Type B pancreatic cell (in vitro differentiated cells): ENCODE results near the gene KRT78. TPM values are rescaled to one million over a fixed set of nuclear protein-coding genes. Genes with fewer than 3 reads are reported as not detected.

Experiments used
- DNase-seq: peaks from one replicate; pipeline ENCODE4 v3.0.0; 2021; ENCODE audit warnings: mixed read lengths; ENCODE audit not compliant: unreplicated experiment; ENCODE audit errors: extremely low spot score
- H3K27ac Mint-ChIP-seq: 2 replicates; pipeline ENCODE4 v1.8.0; 2021; ENCODE audit warnings: mild to moderate bottlenecking, mixed read lengths
- H3K27me3 Mint-ChIP-seq: 2 replicates; pipeline ENCODE4 v1.8.0; 2021; ENCODE audit warnings: mixed read lengths
- H3K36me3 Mint-ChIP-seq: 2 replicates; pipeline ENCODE4 v1.8.0; 2021; ENCODE audit warnings: mixed read lengths
- H3K4me1 Mint-ChIP-seq: one replicate; pipeline ENCODE4 v1.8.0; 2021; ENCODE audit warnings: mixed read lengths; ENCODE audit not compliant: unreplicated experiment
- H3K4me3 Mint-ChIP-seq: 2 replicates; pipeline ENCODE4 v1.8.0; 2021; ENCODE audit warnings: mild to moderate bottlenecking, mixed read lengths
- H3K9me3 Mint-ChIP-seq: 2 replicates; pipeline ENCODE4 v1.8.0; 2021; ENCODE audit warnings: mixed read lengths
- CTCF ChIP-seq: fragments of 200-600 bp; sonication (generic); conservative IDR thresholded peaks from 2 replicates; pipeline ENCODE4 v1.5.0; 2021; ENCODE audit warnings: antibody characterized with exemption, mild to moderate bottlenecking
- total RNA-seq: library from RNA; stranded (reverse); gene quantifications from 2 replicates; pipeline ENCODE4 v1.2.1, GENCODE V29; 2021; ENCODE audit warnings: low replicate concordance

KRT78 gene
- total RNA-seq, 1 donor from 2014 or later, result 14.7 TPM

GRCh38 chr12:52873513-52873831, 24.7 kb upstream of the KRT78 start:
- no peaks in the 10 kb centered on the region for H3K9me3 Mint-ChIP-seq
- no peak for TF ChIP-seq CTCF
- H3K36me3 Mint-ChIP-seq, result no peaks in the 10 kb centered on the region
- H3K27ac Mint-ChIP-seq, result peak overlapping the region; percentile 97
- DNase-seq, result no peak
- peak overlapping the region; percentile 59 for H3K4me3 Mint-ChIP-seq
- peaks cover 29% of the 10 kb centered on the region for H3K4me1 Mint-ChIP-seq
- peaks cover 20% of the 10 kb centered on the region for H3K27me3 Mint-ChIP-seq

- Mint-ChIP-seq H3K4me3 (peak overlapping the region; percentile 59), H3K36me3 (no peaks in the 10 kb centered on the region), H3K9me3 (no peaks in the 10 kb centered on the region), H3K27me3 (peaks cover 20% of the 10 kb centered on the region), H3K27ac (peak overlapping the region; percentile 97), H3K4me1 (peaks cover 25% of the 10 kb centered on the region)
- no peak for TF ChIP-seq CTCF
- no peak for DNase-seq
These were observed 24.0 kb upstream of the KRT78 start for GRCh38 chr12:52872644-52873389.

- H3K36me3 Mint-ChIP-seq, result no peaks in the 10 kb centered on the region
- peaks cover 19% of the 10 kb centered on the region for H3K4me1 Mint-ChIP-seq
- H3K4me3 Mint-ChIP-seq, result peak overlapping the region; percentile 54
- H3K27me3 Mint-ChIP-seq, result peaks cover 20% of the 10 kb centered on the region
- H3K9me3 Mint-ChIP-seq, result no peaks in the 10 kb centered on the region
- TF ChIP-seq CTCF, result no peak
- peak overlapping the region; percentile 97 for H3K27ac Mint-ChIP-seq
- no peak for DNase-seq
These were observed 22.7 kb upstream of the KRT78 start for GRCh38 chr12:52871291-52872039.

GRCh38 chr12:52870361-52871290, 21.8 kb upstream of the KRT78 start:
- Mint-ChIP-seq H3K36me3 (no peaks in the 10 kb centered on the region), H3K27ac (peak overlapping the region; percentile 97)

More at GRCh38 chr12:52870361-52871290, 21.8 kb upstream of the KRT78 start:
- TF ChIP-seq CTCF, result peak; percentile 84
- peaks cover 16% of the 10 kb centered on the region for H3K27me3 Mint-ChIP-seq
- peak overlapping the region; percentile 54 for H3K4me3 Mint-ChIP-seq
- H3K4me1 Mint-ChIP-seq, result peaks cover 15% of the 10 kb centered on the region
- no peaks in the 10 kb centered on the region for H3K9me3 Mint-ChIP-seq
- DNase-seq, result peak; percentile 81
